Naive thymus-derived CD4-positive, alpha-beta T cell (primary cell): ENCODE results near the gene HGS. TPM values are rescaled to one million over a fixed set of nuclear protein-coding genes. Genes with fewer than 3 reads are reported as not detected.

Experiments used
- ATAC-seq: fragments of 150-1000 bp; cut with Tn5 transposase; 2 replicates; pipeline ENCODE4 v1.10.0; 2021; ENCODE audit warnings: mild to moderate bottlenecking, moderate library complexity
- CTCF ChIA-PET: fragments of 350-600 bp; sonication (Branson Sonifier 250); formaldehyde crosslinking; loops from one replicate; lab custom pipeline; 2021; ENCODE audit warnings: antibody characterized with exemption; lab: Charles Lee
- POLR2A ChIA-PET: fragments of 350-600 bp; sonication (Branson Sonifier 250); formaldehyde crosslinking; loops from one replicate; lab custom pipeline; 2021; ENCODE audit warnings: antibody characterized with exemption, inconsistent platforms; lab: Charles Lee
- DNase-seq, 9 donors: peaks; one replicate each; pipeline versions ENCODE4 v3.0.0 to v3.0.0-alpha.2; 2020 to 2022; ENCODE audit warnings: mixed read lengths in 1 of 9
- H3K27ac ChIP-seq: one replicate; pipeline ENCODE4 v1.7.0; 2013; ENCODE audit warnings: mild to moderate bottlenecking, low read depth, low read length, moderate library complexity
- H3K27me3 ChIP-seq, 2 donors: one replicate each; pipeline ENCODE4 v1.7.0; 2013; ENCODE audit warnings: low read length in 2 of 2, mild to moderate bottlenecking in 2 of 2, moderate library complexity in 2 of 2; ENCODE audit not compliant: control insufficient read depth in 2 of 2, insufficient read depth in 2 of 2
- H3K36me3 ChIP-seq, 3 experiments: 1 replicate in 2 of 3; 2 replicates in 1 of 3; pipeline ENCODE4 v1.7.0; 2013; ENCODE audit warnings: low read length in 3 of 3, mild to moderate bottlenecking in 3 of 3, moderate library complexity in 1 of 3; ENCODE audit not compliant: insufficient read depth in 3 of 3, control insufficient read depth in 2 of 3
- H3K4me1 ChIP-seq, 2 donors: one replicate each; pipeline ENCODE4 v1.7.0; 2013; ENCODE audit warnings: low read length in 2 of 2, mild to moderate bottlenecking in 2 of 2, moderate library complexity in 1 of 2; ENCODE audit not compliant: control insufficient read depth in 2 of 2, insufficient read depth in 2 of 2
- H3K4me3 ChIP-seq: 2 replicates; pipeline ENCODE4 v1.7.0; 2013; ENCODE audit warnings: mild to moderate bottlenecking, low read length
- H3K9me3 ChIP-seq, 3 experiments: 1 replicate in 2 of 3; 2 replicates in 1 of 3; pipeline ENCODE4 v1.7.0; 2013; ENCODE audit warnings: low read length in 3 of 3; ENCODE audit not compliant: control insufficient read depth in 2 of 3
- H3K27ac Mint-ChIP-seq, 9 donors: one replicate each; pipeline ENCODE4 v1.8.0; 2020 to 2022; ENCODE audit warnings: mixed read lengths in 9 of 9, mild to moderate bottlenecking in 8 of 9, moderate library complexity in 5 of 9, inconsistent platforms in 2 of 9
- H3K27me3 Mint-ChIP-seq, 5 donors: one replicate each; pipeline ENCODE4 v1.8.0; 2021 to 2022; ENCODE audit warnings: mixed read lengths in 5 of 5, mild to moderate bottlenecking in 1 of 5
- H3K36me3 Mint-ChIP-seq, 5 donors: one replicate each; pipeline ENCODE4 v1.8.0; 2020 to 2022; ENCODE audit warnings: mixed read lengths in 5 of 5, mild to moderate bottlenecking in 3 of 5, inconsistent platforms in 1 of 5
- H3K4me1 Mint-ChIP-seq, 7 donors: one replicate each; pipeline ENCODE4 v1.8.0; 2020 to 2022; ENCODE audit warnings: mixed read lengths in 7 of 7, mild to moderate bottlenecking in 3 of 7, inconsistent platforms in 1 of 7
- H3K4me3 Mint-ChIP-seq, 10 donors: one replicate each; pipeline ENCODE4 v1.8.0; 2020 to 2022; ENCODE audit warnings: mild to moderate bottlenecking in 10 of 10, mixed read lengths in 10 of 10, moderate library complexity in 6 of 10, inconsistent platforms in 2 of 10
- H3K9me3 Mint-ChIP-seq, 11 donors: one replicate each; pipeline ENCODE4 v1.8.0; 2020 to 2022; ENCODE audit warnings: mixed read lengths in 11 of 11, mild to moderate bottlenecking in 4 of 11, inconsistent platforms in 1 of 11, moderate library complexity in 1 of 11
- intact Hi-C, 2 donors: fragments of 100-400 bp; cut with micrococcal nuclease; formaldehyde crosslinking; loops; one replicate each; pipeline ENCODE4 v1.15.1; 2023
- polyA plus RNA-seq, 2 donors: library from polyadenylated mRNA; unstranded; fragments of 300-500 nt; fragmentation: Illumina TruSeq; gene quantifications; one replicate each; pipeline ENCODE4 v1.2.3, GENCODE V29; 2021
- total RNA-seq, 6 experiments: library from RNA in 5 of 6; stranded (reverse) in 5 of 6; gene quantifications; 1 replicate in 5 of 6; 2 replicates in 1 of 6; pipeline ENCODE4 v1.2.3 and lab custom pipeline; 2021 to 2026

HGS gene
- total and polyA plus RNA-seq, 7 experiments from 2014 or later = 19.8 to 174 (median 133) TPM

- no peaks in the 10 kb centered on the region for H3K9me3 Mint-ChIP-seq
Measured at GRCh38 chr17:81713556-81714411, 30.0 kb downstream of the HGS start.

GRCh38 chr17:81714412-81715106, 30.7 kb downstream of the HGS start:
- Mint-ChIP-seq H3K36me3 (no peaks in the 10 kb centered on the region), H3K27me3 (no peaks in the 10 kb centered on the region), H3K27ac (no peak overlapping the region), H3K4me1 (peaks cover 9 to 23% (median 18%) of the 10 kb centered on the region in 7 donors), H3K9me3 (no peaks in the 10 kb centered on the region), H3K4me3 (peak overlapping the region in 2 of 10 donors; percentile 45 to 49)
- Histone ChIP-seq H3K27ac (no peak overlapping the region), H3K27me3 (no peaks in the 10 kb centered on the region), H3K36me3 (no peaks in the 10 kb centered on the region), H3K4me1 (peaks cover 13% of the 10 kb centered on the region in 2 donors), H3K9me3 (no peaks in the 10 kb centered on the region), H3K4me3 (no peak overlapping the region)
- intact Hi-C loops = no loop called here
- DNase-seq = no peak
- ChIA-PET POLR2A (no interaction called here), CTCF (no interaction called here)
- ATAC-seq = no peak

More at GRCh38 chr17:81713556-81714411, 30.0 kb downstream of the HGS start:
- ATAC-seq (no peak), DNase-seq (no peak)
- no peaks in the 10 kb centered on the region for H3K9me3 ChIP-seq
- H3K4me1 ChIP-seq = peaks cover 13% of the 10 kb centered on the region in 2 donors
- no peaks in the 10 kb centered on the region for H3K36me3 Mint-ChIP-seq
- no peaks in the 10 kb centered on the region for H3K36me3 ChIP-seq
- intact Hi-C loops = loop anchor here in 1 of 2 donors (2.0 kb wide), 1 partner anchor 147 kb away; the partner anchor contains the start of gene P4HB
- ChIA-PET CTCF (no interaction called here), POLR2A (interaction anchor here (1.8 kb wide), 1 partner anchor 155 kb away, joined by 4 read pairs; no protein-coding TSS in a partner anchor)
- peaks cover 9 to 23% (median 18%) of the 10 kb centered on the region in 7 donors for H3K4me1 Mint-ChIP-seq
- no peak overlapping the region for H3K27ac ChIP-seq
- peak overlapping the region in 4 of 10 donors; percentile 47 to 87 (median 86) for H3K4me3 Mint-ChIP-seq
- H3K27ac Mint-ChIP-seq = no peak overlapping the region
- H3K4me3 ChIP-seq = no peak overlapping the region
- H3K27me3 Mint-ChIP-seq = no peaks in the 10 kb centered on the region
- H3K27me3 ChIP-seq = no peaks in the 10 kb centered on the region

- Mint-ChIP-seq H3K36me3 (no peaks in the 10 kb centered on the region), H3K4me3 (no peak overlapping the region), H3K27me3 (no peaks in the 10 kb centered on the region), H3K9me3 (no peaks in the 10 kb centered on the region), H3K4me1 (peaks cover 9 to 19% (median 14%) of the 10 kb centered on the region in 7 donors), H3K27ac (no peak overlapping the region)
- no peak overlapping the region for H3K27ac ChIP-seq
- H3K36me3 ChIP-seq = no peaks in the 10 kb centered on the region
- H3K4me1 ChIP-seq = peaks cover 11 to 13% of the 10 kb centered on the region in 2 donors
- intact Hi-C loops = no loop called here
- no peaks in the 10 kb centered on the region for H3K27me3 ChIP-seq
- H3K4me3 ChIP-seq = no peak overlapping the region
- H3K9me3 ChIP-seq = no peaks in the 10 kb centered on the region
- ChIA-PET CTCF (no interaction called here), POLR2A (no interaction called here)
- no peak for DNase-seq
- no peak for ATAC-seq
Measured at GRCh38 chr17:81715107-81715871, 31.5 kb downstream of the HGS start.

GRCh38 chr17:81715872-81716673, 32.3 kb downstream of the HGS start:
- ATAC-seq (no peak), DNase-seq (no peak)
- no peaks in the 10 kb centered on the region for H3K9me3 ChIP-seq
- H3K27ac ChIP-seq = no peak overlapping the region
- H3K9me3 Mint-ChIP-seq = no peaks in the 10 kb centered on the region
- peaks cover 4 to 13% (median 7%) of the 10 kb centered on the region in 7 donors for H3K4me1 Mint-ChIP-seq
- no peaks in the 10 kb centered on the region for H3K27me3 ChIP-seq
- ChIA-PET POLR2A (no interaction called here), CTCF (no interaction called here)
- H3K36me3 ChIP-seq = no peaks in the 10 kb centered on the region
- no peak overlapping the region for H3K4me3 ChIP-seq
- no peak overlapping the region for H3K4me3 Mint-ChIP-seq
- intact Hi-C loops = no loop called here
- H3K4me1 ChIP-seq = peaks cover 3 to 7% of the 10 kb centered on the region in 2 donors
- no peaks in the 10 kb centered on the region for H3K27me3 Mint-ChIP-seq
- no peaks in the 10 kb centered on the region for H3K36me3 Mint-ChIP-seq
- H3K27ac Mint-ChIP-seq = no peak overlapping the region

GRCh38 chr17:81716674-81716996, 32.8 kb downstream of the HGS start:
- ATAC-seq = no peak
- no peaks in the 10 kb centered on the region for H3K27me3 ChIP-seq
- ChIA-PET POLR2A (no interaction called here), CTCF (no interaction called here)
- peaks cover 4 to 10% (median 5%) of the 10 kb centered on the region in 7 donors for H3K4me1 Mint-ChIP-seq
- H3K9me3 Mint-ChIP-seq = no peaks in the 10 kb centered on the region
- no peaks in the 10 kb centered on the region for H3K36me3 ChIP-seq
- DNase-seq = no peak
- no peaks in the 10 kb centered on the region for H3K27me3 Mint-ChIP-seq
- H3K27ac ChIP-seq = no peak overlapping the region
- no peak overlapping the region for H3K27ac Mint-ChIP-seq
- no peaks in the 10 kb centered on the region for H3K36me3 Mint-ChIP-seq
- no peak overlapping the region for H3K4me3 ChIP-seq
- peaks cover 0 to 1% of the 10 kb centered on the region in 2 donors for H3K4me1 ChIP-seq
- H3K4me3 Mint-ChIP-seq = no peak overlapping the region
- no peaks in the 10 kb centered on the region for H3K9me3 ChIP-seq
- intact Hi-C loops = no loop called here
